ENCODE data around the gene TGM1. TPM values are rescaled to one million over a fixed set of nuclear protein-coding genes. Genes with fewer than 3 reads are reported as not detected.

The TGM1 gene
- total and polyA plus RNA-seq, 7 donors = 0.33 to 2.7 (median 0.89) TPM; not detected in 1

GRCh38 chr14:24269368-24269767 lies 6.4 kb upstream of the TGM1 start:
- no peak for DNase-seq
- WGBS, 2 donors = 96% methylated on average over 8 of the region's 8 CpGs
- Histone ChIP-seq H3K27me3 (no peaks in the 10 kb centered on the region), H3K9me3 (no peaks in the 10 kb centered on the region), H3K4me3 (no peak overlapping the region), H3K36me3 (peaks cover 0 to 39% (median 0%) of the 10 kb centered on the region in 4 donors), H3K27ac (no peak overlapping the region), H3K4me1 (peaks cover 0 to 10% (median 7%) of the 10 kb centered on the region in 4 donors)
- TF ChIP-seq POLR2A (IDR thresholded peaks at IDR 0.05) = no peak
- no peak for TF ChIP-seq POLR2AphosphoS5 (IDR thresholded peaks at IDR 0.05)
- TF ChIP-seq EP300 (IDR thresholded peaks at IDR 0.05) = no peak
- TF ChIP-seq CTCF (IDR thresholded peaks at IDR 0.05) = no peak
- intact Hi-C loops (cut with DNase I) = no loop called here

GRCh38 chr14:24268225-24268624 lies 5.2 kb upstream of the TGM1 start:
- no peak for DNase-seq

GRCh38 chr14:24267516-24267915 lies 4.5 kb upstream of the TGM1 start:
- Histone ChIP-seq H3K9me3 (no peaks in the 10 kb centered on the region), H3K36me3 (peaks cover 0 to 39% (median 0%) of the 10 kb centered on the region in 4 donors), H3K4me1 (peaks cover 0 to 10% (median 7%) of the 10 kb centered on the region in 4 donors), H3K27ac (no peak overlapping the region), H3K27me3 (no peaks in the 10 kb centered on the region), H3K4me3 (no peak overlapping the region)
- intact Hi-C loops (cut with DNase I) = no loop called here
- TF ChIP-seq POLR2AphosphoS5 (IDR thresholded peaks at IDR 0.05) (no peak), EP300 (IDR thresholded peaks at IDR 0.05) (no peak), POLR2A (IDR thresholded peaks at IDR 0.05) (no peak), CTCF (IDR thresholded peaks at IDR 0.05) (no peak)
- WGBS, 2 donors = 95% methylated on average over 9 of the region's 9 CpGs
- no peak for DNase-seq

More at GRCh38 chr14:24268225-24268624, 5.2 kb upstream of the TGM1 start:
- H3K27ac ChIP-seq = no peak overlapping the region
- H3K27me3 ChIP-seq = no peaks in the 10 kb centered on the region
- intact Hi-C loops (cut with DNase I) = no loop called here
- H3K9me3 ChIP-seq = no peaks in the 10 kb centered on the region
- H3K4me3 ChIP-seq = no peak overlapping the region
- WGBS, 2 donors = 95% methylated on average over 9 of the region's 9 CpGs
- peaks cover 0 to 10% (median 7%) of the 10 kb centered on the region in 4 donors for H3K4me1 ChIP-seq
- TF ChIP-seq EP300 (IDR thresholded peaks at IDR 0.05) (no peak), CTCF (IDR thresholded peaks at IDR 0.05) (no peak), POLR2AphosphoS5 (IDR thresholded peaks at IDR 0.05) (no peak), POLR2A (IDR thresholded peaks at IDR 0.05) (no peak)
- peaks cover 0 to 39% (median 0%) of the 10 kb centered on the region in 4 donors for H3K36me3 ChIP-seq

GRCh38 chr14:24266344-24267244 lies 3.6 kb upstream of the TGM1 start:
- WGBS, 2 donors = 92 to 93% methylated on average over 18 of the region's 18 CpGs
- intact Hi-C loops (cut with DNase I) = no loop called here
- H3K27me3 ChIP-seq = no peaks in the 10 kb centered on the region
- no peak overlapping the region for H3K4me3 ChIP-seq
- TF ChIP-seq POLR2AphosphoS5 (IDR thresholded peaks at IDR 0.05) = no peak
- TF ChIP-seq POLR2A (IDR thresholded peaks at IDR 0.05) = no peak
- no peak for TF ChIP-seq CTCF (IDR thresholded peaks at IDR 0.05)
- no peaks in the 10 kb centered on the region for H3K9me3 ChIP-seq
- H3K27ac ChIP-seq = no peak overlapping the region
- DNase-seq = no peak
- peaks cover 0 to 39% (median 0%) of the 10 kb centered on the region in 4 donors for H3K36me3 ChIP-seq
- H3K4me1 ChIP-seq = peaks cover 0 to 6% (median 2%) of the 10 kb centered on the region in 4 donors

Data from sigmoid colon (tissue), 7 donors.